ENCODE results near the gene MAP7.

MAP7 gene

DNA sequence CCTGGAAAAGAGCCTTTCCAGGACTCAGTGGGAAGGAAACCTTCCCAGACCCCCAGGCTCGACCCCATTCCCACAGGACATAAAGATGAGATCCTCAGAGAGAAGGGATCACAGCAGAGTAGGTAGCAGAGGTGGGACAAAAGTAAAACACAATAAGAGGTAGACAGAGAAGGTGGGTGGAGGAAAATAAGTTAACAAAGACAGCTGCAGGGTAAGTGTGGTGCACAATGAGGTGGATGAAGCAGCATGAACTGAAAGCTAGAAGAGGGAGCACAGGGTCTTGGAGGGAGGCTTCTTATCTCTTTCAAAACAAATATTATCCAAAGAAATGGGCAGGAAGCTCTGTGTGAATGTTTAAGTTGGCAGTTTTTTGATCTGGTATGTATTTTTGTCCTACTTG is 14.0 kb upstream of the MAP7 start:
- DNase-seq (ENCODE audit: low read depth), result no peak
- TF ChIP-seq, protein P1, sequence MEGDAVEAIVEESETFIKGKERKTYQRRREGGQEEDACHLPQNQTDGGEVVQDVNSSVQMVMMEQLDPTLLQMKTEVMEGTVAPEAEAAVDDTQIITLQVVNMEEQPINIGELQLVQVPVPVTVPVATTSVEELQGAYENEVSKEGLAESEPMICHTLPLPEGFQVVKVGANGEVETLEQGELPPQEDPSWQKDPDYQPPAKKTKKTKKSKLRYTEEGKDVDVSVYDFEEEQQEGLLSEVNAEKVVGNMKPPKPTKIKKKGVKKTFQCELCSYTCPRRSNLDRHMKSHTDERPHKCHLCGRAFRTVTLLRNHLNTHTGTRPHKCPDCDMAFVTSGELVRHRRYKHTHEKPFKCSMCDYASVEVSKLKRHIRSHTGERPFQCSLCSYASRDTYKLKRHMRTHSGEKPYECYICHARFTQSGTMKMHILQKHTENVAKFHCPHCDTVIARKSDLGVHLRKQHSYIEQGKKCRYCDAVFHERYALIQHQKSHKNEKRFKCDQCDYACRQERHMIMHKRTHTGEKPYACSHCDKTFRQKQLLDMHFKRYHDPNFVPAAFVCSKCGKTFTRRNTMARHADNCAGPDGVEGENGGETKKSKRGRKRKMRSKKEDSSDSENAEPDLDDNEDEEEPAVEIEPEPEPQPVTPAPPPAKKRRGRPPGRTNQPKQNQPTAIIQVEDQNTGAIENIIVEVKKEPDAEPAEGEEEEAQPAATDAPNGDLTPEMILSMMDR (IDR thresholded peaks at IDR 0.05; ENCODE audit: low read depth, low read length, missing control alignments), result no peak
- in situ Hi-C loops (cut with HindIII; ENCODE audit: low sequenced_read_pairs), result no loop called here
- no peak overlapping the region for H3K4me3 ChIP-seq (ENCODE audit: low read depth, low read length)

DNA sequence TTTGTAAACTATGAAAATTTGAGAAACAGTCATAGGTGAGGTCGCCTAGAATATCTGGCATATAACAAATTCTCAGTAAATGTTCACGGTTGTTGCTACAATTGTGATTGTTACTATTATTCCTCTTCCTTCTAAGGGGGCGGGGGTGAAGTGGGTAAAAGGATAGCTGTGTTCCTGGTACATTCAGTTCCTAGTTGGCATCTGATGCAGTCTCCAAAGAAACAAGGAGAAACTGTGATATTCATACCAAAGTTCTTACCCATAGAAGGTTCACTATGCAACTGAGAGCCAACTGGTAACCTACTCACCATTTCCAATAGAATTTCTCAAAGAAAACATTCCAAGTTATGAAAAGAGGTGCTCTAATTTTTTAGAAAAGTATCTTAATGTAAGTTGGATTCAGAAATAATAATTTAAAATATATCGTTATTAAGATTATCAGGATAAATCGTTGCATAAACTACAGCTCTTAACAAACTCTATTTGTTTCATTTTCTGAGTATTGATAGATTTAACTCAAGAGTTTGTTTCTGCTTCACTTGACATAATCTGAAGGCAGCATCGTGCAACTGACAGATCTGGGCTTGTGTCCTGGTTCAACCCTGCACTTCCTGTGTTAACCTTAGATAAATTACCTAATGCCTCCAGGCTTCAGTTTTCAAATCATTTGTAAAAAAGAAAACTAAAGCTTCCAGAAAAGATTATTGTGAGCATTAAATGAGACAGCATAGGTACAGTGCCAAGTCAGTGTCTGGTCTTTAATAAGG is 13.3 kb upstream of the MAP7 start:
- no peak for DNase-seq (ENCODE audit: low read depth)
- H3K4me3 ChIP-seq (ENCODE audit: low read depth, low read length), result no peak overlapping the region
- in situ Hi-C loops (cut with HindIII; ENCODE audit: low sequenced_read_pairs), result no loop called here
- TF ChIP-seq, protein P1 (IDR thresholded peaks at IDR 0.05; ENCODE audit: low read depth, low read length, missing control alignments), result no peak

DNA sequence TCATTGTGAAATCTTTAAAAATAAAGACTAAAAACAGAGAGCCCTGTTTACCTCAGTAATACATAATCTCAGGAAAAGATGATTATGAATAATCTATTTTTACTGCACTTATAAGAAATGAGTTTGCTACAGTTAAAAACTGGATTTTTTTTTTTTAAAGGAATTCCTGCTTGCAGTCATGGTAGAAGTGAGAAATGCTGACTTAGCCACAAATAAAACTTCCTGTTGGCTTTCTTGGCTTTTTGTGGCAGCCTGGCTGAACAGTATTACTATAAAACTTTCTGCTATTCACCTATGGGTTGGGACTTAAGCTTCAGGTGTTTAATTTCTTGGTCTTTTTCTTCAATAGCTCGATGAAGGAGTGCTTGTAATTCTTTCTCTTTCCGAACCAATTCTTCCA is 12.0 kb upstream of the MAP7 start:
- H3K4me3 ChIP-seq (ENCODE audit: low read depth, low read length), result no peak overlapping the region
- in situ Hi-C loops (cut with HindIII; ENCODE audit: low sequenced_read_pairs), result no loop called here
- DNase-seq (ENCODE audit: low read depth), result no peak
- TF ChIP-seq, protein P1 (IDR thresholded peaks at IDR 0.05; ENCODE audit: low read depth, low read length, missing control alignments), result no peak

DNA sequence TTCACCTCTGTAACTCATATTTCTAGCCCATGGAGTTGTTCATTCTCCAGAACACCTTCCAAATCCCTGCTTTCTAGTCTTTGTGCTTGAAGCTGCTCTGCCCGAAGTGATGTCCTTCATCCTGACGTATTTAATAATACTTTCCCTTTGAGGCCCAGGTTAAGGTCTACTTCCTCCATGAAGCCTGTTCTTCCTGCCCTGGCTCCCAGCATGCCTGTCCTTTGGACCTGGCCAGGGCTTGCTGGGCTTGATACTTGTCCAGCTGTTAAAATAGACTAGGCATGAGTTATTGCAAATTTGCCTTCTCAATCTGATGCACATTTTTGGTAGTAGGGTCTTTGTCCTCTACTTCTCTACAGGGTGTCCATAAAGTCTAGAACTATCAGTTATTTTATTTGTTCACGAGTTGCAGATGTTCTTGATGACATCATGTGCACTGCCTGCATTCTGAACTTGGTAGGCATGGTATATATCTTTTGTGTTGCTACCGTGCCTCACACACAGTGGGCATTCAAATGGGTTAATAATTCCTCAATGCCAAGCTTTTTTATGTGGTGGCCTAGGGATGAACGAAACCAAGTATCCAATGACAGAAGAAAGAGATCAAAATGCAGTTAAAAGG is 3.1 kb upstream of the MAP7 start:
- no peak overlapping the region for H3K4me3 ChIP-seq (ENCODE audit: low read depth, low read length)
- TF ChIP-seq, protein P1 (IDR thresholded peaks at IDR 0.05; ENCODE audit: low read depth, low read length, missing control alignments), result no peak
- DNase-seq (ENCODE audit: low read depth), result no peak
- in situ Hi-C loops (cut with HindIII; ENCODE audit: low sequenced_read_pairs), result no loop called here

DNA sequence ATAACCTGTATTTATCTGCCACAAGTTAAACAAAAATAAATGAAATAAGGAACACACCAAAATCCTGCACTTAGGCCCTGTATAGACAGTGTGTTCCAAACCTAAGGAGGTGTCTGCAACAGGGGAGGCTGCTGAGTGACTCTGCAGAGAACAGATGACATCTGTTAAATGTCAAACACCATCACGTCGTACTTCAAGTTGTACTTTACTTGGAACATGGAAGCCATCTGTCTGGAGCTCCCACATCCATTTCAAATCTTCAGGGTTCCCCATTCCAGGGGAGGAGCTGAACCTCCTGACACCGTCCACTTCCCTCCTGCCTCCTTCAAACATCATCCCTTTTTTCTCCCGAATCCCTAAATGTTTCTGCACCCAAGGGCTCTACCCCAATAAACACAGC is 1.8 kb upstream of the MAP7 start:
- H3K4me3 ChIP-seq (ENCODE audit: low read depth, low read length), result no peak overlapping the region
- DNase-seq (ENCODE audit: low read depth), result no peak
- in situ Hi-C loops (cut with HindIII; ENCODE audit: low sequenced_read_pairs), result no loop called here
- TF ChIP-seq, protein P1 (IDR thresholded peaks at IDR 0.05; ENCODE audit: low read depth, low read length, missing control alignments), result no peak

DNA sequence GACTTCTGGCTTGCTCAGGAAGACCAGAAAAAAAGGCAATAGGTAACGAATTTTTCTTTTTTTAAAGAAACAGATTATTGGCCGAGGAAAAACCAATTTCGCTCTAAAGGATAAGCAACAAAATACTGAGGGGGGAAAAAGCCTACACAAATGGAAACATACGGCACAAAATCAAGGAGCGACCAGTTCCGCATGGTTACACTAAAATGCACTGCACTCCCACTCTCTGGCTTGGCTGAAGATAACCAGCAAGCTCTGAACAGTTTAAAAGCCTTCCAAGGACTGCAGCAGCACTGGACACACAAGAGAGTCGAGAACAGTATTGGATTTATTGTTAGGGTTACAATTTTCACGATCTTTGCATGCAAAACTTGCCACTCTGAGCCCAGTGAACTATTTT is 881 bp upstream of the MAP7 start:
- H3K4me3 ChIP-seq (ENCODE audit: low read depth, low read length), result no peak overlapping the region
- in situ Hi-C loops (cut with HindIII; ENCODE audit: low sequenced_read_pairs), result no loop called here
- TF ChIP-seq, protein P1 (IDR thresholded peaks at IDR 0.05; ENCODE audit: low read depth, low read length, missing control alignments), result no peak
- no peak for DNase-seq (ENCODE audit: low read depth)

All from astrocyte of the cerebellum (primary cell).